ENCODE results near the gene PAPLN. TPM values are rescaled to one million over a fixed set of nuclear protein-coding genes. Genes with fewer than 3 reads are reported as not detected.
"Not testable (repeated sequence)": the region's sequence is repeated elsewhere in the genome, so short reads cannot be mapped to it uniquely, and the experiment has no call there.

Gene PAPLN
- total RNA-seq, 1 experiment from 2014 or later, result 22.2 TPM

DNA sequence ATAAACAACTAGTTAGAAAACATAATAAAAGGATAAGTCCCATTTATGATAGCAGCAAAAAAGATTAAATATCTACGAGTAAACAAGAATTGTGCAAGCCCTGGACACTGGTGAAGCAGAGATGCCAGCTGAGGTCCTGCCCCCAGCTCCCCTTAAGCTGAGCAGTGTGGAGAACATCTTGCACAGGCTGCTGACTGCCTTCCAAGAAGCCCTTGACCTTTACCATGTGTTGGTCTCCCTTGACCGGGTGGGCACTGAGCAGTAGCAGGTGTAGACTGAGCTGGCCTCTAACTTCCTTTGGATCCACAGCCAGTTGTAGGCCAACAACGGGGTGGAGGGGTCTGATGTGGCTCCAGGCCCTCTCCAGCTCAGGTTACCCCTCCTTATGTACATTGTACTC is 47.7 kb upstream of the PAPLN start:
- DNase-seq (ENCODE audit: low read depth, low spot score), result no peak
- peak; percentile 49; the same call in 1 of the 2 replicates for ATAC-seq
- H3K9me3 ChIP-seq (ENCODE audit: control insufficient read depth, insufficient read depth, low read depth, low read length), result no peaks in the 10 kb centered on the region
- no peaks in the 10 kb centered on the region; the same call in 1 of the 2 replicates for H3K4me1 ChIP-seq (ENCODE audit: control insufficient read depth, insufficient read depth, low read length)
- ChIA-PET CTCF (interaction anchor here (0.7 kb wide), 1 partner anchor 1173 kb away, joined by 6 read pairs; no protein-coding TSS in a partner anchor), POLR2A (no interaction called here)
- H3K27me3 ChIP-seq (ENCODE audit: control insufficient read depth, insufficient read depth, low read length), result no peaks in the 10 kb centered on the region
- TF ChIP-seq TCF7L2 (IDR thresholded peaks at IDR 0.05; ENCODE audit: low read depth, low read length) (no peak; the same call in 1 of the 2 replicates), POLR2AphosphoS5 (IDR thresholded peaks at IDR 0.05; ENCODE audit: low read depth, low read length) (no peak), SIN3A (IDR thresholded peaks at IDR 0.05; ENCODE audit: borderline replicate concordance, insufficient read depth, low read depth, low read length) (no peak)
- TF ChIP-seq, protein P1, sequence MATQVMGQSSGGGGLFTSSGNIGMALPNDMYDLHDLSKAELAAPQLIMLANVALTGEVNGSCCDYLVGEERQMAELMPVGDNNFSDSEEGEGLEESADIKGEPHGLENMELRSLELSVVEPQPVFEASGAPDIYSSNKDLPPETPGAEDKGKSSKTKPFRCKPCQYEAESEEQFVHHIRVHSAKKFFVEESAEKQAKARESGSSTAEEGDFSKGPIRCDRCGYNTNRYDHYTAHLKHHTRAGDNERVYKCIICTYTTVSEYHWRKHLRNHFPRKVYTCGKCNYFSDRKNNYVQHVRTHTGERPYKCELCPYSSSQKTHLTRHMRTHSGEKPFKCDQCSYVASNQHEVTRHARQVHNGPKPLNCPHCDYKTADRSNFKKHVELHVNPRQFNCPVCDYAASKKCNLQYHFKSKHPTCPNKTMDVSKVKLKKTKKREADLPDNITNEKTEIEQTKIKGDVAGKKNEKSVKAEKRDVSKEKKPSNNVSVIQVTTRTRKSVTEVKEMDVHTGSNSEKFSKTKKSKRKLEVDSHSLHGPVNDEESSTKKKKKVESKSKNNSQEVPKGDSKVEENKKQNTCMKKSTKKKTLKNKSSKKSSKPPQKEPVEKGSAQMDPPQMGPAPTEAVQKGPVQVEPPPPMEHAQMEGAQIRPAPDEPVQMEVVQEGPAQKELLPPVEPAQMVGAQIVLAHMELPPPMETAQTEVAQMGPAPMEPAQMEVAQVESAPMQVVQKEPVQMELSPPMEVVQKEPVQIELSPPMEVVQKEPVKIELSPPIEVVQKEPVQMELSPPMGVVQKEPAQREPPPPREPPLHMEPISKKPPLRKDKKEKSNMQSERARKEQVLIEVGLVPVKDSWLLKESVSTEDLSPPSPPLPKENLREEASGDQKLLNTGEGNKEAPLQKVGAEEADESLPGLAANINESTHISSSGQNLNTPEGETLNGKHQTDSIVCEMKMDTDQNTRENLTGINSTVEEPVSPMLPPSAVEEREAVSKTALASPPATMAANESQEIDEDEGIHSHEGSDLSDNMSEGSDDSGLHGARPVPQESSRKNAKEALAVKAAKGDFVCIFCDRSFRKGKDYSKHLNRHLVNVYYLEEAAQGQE (IDR thresholded peaks at IDR 0.05; ENCODE audit: insufficient read depth in 1 of 2, low read depth in 2 of 2, low read length in 1 of 2), result no peak
- TF ChIP-seq, protein P2, sequence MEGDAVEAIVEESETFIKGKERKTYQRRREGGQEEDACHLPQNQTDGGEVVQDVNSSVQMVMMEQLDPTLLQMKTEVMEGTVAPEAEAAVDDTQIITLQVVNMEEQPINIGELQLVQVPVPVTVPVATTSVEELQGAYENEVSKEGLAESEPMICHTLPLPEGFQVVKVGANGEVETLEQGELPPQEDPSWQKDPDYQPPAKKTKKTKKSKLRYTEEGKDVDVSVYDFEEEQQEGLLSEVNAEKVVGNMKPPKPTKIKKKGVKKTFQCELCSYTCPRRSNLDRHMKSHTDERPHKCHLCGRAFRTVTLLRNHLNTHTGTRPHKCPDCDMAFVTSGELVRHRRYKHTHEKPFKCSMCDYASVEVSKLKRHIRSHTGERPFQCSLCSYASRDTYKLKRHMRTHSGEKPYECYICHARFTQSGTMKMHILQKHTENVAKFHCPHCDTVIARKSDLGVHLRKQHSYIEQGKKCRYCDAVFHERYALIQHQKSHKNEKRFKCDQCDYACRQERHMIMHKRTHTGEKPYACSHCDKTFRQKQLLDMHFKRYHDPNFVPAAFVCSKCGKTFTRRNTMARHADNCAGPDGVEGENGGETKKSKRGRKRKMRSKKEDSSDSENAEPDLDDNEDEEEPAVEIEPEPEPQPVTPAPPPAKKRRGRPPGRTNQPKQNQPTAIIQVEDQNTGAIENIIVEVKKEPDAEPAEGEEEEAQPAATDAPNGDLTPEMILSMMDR (IDR thresholded peaks at IDR 0.05), result no peak
- intact Hi-C loops (cut with micrococcal nuclease; ENCODE audit: unreplicated experiment) (no loop called here), in situ Hi-C loops (cut with HindIII; ENCODE audit: low pct_unique_long_range_greater_than_20kb, low sequenced_read_pairs) (no loop called here)
- no TSS peak for BruUV-seq (replicated peaks)
- no peak overlapping the region; the same call in 1 of the 2 replicates for H3K27ac ChIP-seq (ENCODE audit: low read length)
- no peak overlapping the region for H3K4me3 ChIP-seq (ENCODE audit: low read depth in 2 of 2, low read length in 2 of 2)
- H3K36me3 ChIP-seq (ENCODE audit: control insufficient read depth, insufficient read depth, low read length), result peaks cover 2% of the 10 kb centered on the region; the same call in 1 of the 2 replicates

DNA sequence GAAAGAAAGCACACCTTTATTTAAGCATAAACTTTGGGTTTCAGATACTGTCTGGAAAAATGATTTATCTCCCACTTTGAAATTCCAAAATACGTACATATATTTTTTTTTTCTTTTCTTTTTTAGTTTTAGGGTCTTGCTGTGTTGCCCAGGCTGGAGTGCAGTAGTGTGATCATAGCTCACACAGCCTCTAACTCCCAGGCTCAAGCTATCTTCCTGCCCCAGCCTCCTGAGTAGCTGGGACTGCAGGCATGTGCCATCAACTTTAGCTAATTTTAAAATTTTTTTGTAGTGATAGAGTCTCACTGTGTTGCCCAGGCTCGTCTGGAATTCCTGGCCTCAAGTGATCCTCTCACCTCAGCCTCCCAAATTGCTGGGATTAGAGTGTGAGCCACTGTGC is 45.9 kb upstream of the PAPLN start:
- no TSS peak for BruUV-seq (replicated peaks)
- TF ChIP-seq, protein P1 (IDR thresholded peaks at IDR 0.05; ENCODE audit: insufficient read depth in 1 of 2, low read depth in 2 of 2, low read length in 1 of 2), result no peak
- TF ChIP-seq, protein P2 (IDR thresholded peaks at IDR 0.05), result no peak
- TF ChIP-seq POLR2AphosphoS5 (IDR thresholded peaks at IDR 0.05; ENCODE audit: low read depth, low read length) (no peak), SIN3A (IDR thresholded peaks at IDR 0.05; ENCODE audit: borderline replicate concordance, insufficient read depth, low read depth, low read length) (no peak), TCF7L2 (IDR thresholded peaks at IDR 0.05; ENCODE audit: low read depth, low read length) (no peak)
- Histone ChIP-seq H3K36me3 (ENCODE audit: control insufficient read depth, insufficient read depth, low read length) (peaks cover 2% of the 10 kb centered on the region; the same call in 1 of the 2 replicates), H3K27ac (ENCODE audit: low read length) (no peak overlapping the region; the same call in 1 of the 2 replicates), H3K27me3 (ENCODE audit: control insufficient read depth, insufficient read depth, low read length) (no peaks in the 10 kb centered on the region), H3K4me1 (ENCODE audit: control insufficient read depth, insufficient read depth, low read length) (no peaks in the 10 kb centered on the region; the same call in 1 of the 2 replicates), H3K9me3 (ENCODE audit: control insufficient read depth, insufficient read depth, low read depth, low read length) (no peaks in the 10 kb centered on the region), H3K4me3 (ENCODE audit: low read depth in 2 of 2, low read length in 2 of 2) (no peak overlapping the region)
- ChIA-PET POLR2A (no interaction called here), CTCF (interaction anchor here (0.6 to 0.7 kb wide), 2 partner anchors 73 to 258 kb away, joined by 3 read pairs; no protein-coding TSS in a partner anchor)
- DNase-seq (ENCODE audit: low read depth, low spot score) (no peak), ATAC-seq (no peak)
- in situ Hi-C loops (cut with HindIII; ENCODE audit: low pct_unique_long_range_greater_than_20kb, low sequenced_read_pairs), result no loop called here
- intact Hi-C loops (cut with micrococcal nuclease; ENCODE audit: unreplicated experiment), result no loop called here

DNA sequence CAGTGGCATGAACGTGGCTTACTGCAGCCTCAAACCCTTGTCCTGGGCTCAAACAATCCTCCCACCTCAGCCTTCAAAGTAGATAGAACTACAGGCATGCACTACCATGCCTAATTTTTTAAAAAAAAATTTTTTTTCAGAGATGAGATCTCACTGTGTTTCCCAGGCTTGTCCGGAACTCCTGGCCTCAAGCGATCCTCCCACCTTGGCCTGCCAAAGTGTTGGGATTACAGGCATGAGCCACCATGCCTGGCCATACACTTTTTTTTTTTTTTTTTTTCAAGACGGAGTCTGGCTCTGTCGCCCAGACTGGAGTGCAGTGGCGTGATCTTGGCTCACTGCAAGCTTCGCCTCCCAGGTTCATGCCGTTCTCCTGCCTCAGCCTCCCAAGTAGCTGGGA is 43.0 kb upstream of the PAPLN start:
- DNase-seq (ENCODE audit: low read depth, low spot score); in situ Hi-C loops (cut with HindIII; ENCODE audit: low pct_unique_long_range_greater_than_20kb, low sequenced_read_pairs); H3K9me3 ChIP-seq (ENCODE audit: control insufficient read depth, insufficient read depth, low read depth, low read length); BruUV-seq (replicated peaks); H3K36me3 ChIP-seq (ENCODE audit: control insufficient read depth, insufficient read depth, low read length); intact Hi-C loops (cut with micrococcal nuclease; ENCODE audit: unreplicated experiment); CTCF ChIA-PET; H3K27me3 ChIP-seq (ENCODE audit: control insufficient read depth, insufficient read depth, low read length); H3K4me1 ChIP-seq (ENCODE audit: control insufficient read depth, insufficient read depth, low read length); H3K27ac ChIP-seq (ENCODE audit: low read length); POLR2A ChIA-PET; ATAC-seq; H3K4me3 ChIP-seq (ENCODE audit: low read depth in 2 of 2, low read length in 2 of 2): not testable (repeated sequence)
